Astrocyte of the spinal cord (primary cell): ENCODE results near the gene CPNE8.

ENCODE experiments used
- DNase-seq: peaks from one replicate; pipeline ENCODE4 v3.0.0; 2011; ENCODE audit warnings: low read depth, low spot score
- H3K4me3 ChIP-seq: 2 replicates; pipeline ENCODE4 v1.5.1; 2011; ENCODE audit warnings: low read depth, mild to moderate bottlenecking, low read length, moderate library complexity
- CTCF ChIP-seq: IDR thresholded peaks from 2 replicates; pipeline ENCODE4 v1.5.1; 2012; ENCODE audit warnings: low read depth, mild to moderate bottlenecking, low read length, inconsistent platforms
- in situ Hi-C: cut with HindIII; loops from 2 replicates; pipeline ENCODE4 v1.10.0; 2017; ENCODE audit warnings: low sequenced_read_pairs

The CPNE8 gene

GRCh38 chr12:38905480-38906351 lies at the start of gene CPNE8:
CPNE8 (minus strand) TSS chr12:38905591; CDS start chr12:38905534, 57 bp downstream.
- peak; percentile 60 for DNase-seq
- TF ChIP-seq CTCF = peak; percentile 4
- in situ Hi-C loops = no loop called here
- H3K4me3 ChIP-seq = peak within 1 kb of the TSS; percentile 55

- H3K4me3 ChIP-seq = no peak overlapping the region
- TF ChIP-seq CTCF = no peak
- no peak for DNase-seq
- in situ Hi-C loops = no loop called here
These were observed 49.0 kb upstream of the CPNE8 start for GRCh38 chr12:38954238-38954873.

GRCh38 chr12:38949363-38949762 lies 44.0 kb upstream of the CPNE8 start:
- H3K4me3 ChIP-seq = no peak overlapping the region
- no peak for DNase-seq
- in situ Hi-C loops = no loop called here
- no peak for TF ChIP-seq CTCF

GRCh38 chr12:38934686-38935085 lies 29.3 kb upstream of the CPNE8 start:
- TF ChIP-seq CTCF = no peak
- no peak overlapping the region for H3K4me3 ChIP-seq
- in situ Hi-C loops = no loop called here
- peak; percentile 6 for DNase-seq

GRCh38 chr12:38934078-38934584 lies 28.7 kb upstream of the CPNE8 start:
- DNase-seq = no peak
- TF ChIP-seq CTCF = no peak
- in situ Hi-C loops = no loop called here
- no peak overlapping the region for H3K4me3 ChIP-seq

GRCh38 chr12:38932320-38932719 lies 26.9 kb upstream of the CPNE8 start:
- DNase-seq = no peak
- TF ChIP-seq CTCF = no peak
- in situ Hi-C loops = no loop called here
- H3K4me3 ChIP-seq = no peak overlapping the region
